Measurements from ENCODE around the gene RNF121. TPM values are rescaled to one million over a fixed set of nuclear protein-coding genes. Genes with fewer than 3 reads are reported as not detected.
A peak's percentile ranks its signal among the peaks of the same experiment; 100 is the strongest.

RNF121 gene
- total RNA-seq, 6 donors from 2014 or later, result 16.0 to 112 (median 28.3) TPM

GRCh38 chr11:71949034-71949433 lies 20.2 kb downstream of the RNF121 start:
- no peak for TF ChIP-seq POLR2A (IDR thresholded peaks at IDR 0.05)
- TF ChIP-seq, protein P1, sequence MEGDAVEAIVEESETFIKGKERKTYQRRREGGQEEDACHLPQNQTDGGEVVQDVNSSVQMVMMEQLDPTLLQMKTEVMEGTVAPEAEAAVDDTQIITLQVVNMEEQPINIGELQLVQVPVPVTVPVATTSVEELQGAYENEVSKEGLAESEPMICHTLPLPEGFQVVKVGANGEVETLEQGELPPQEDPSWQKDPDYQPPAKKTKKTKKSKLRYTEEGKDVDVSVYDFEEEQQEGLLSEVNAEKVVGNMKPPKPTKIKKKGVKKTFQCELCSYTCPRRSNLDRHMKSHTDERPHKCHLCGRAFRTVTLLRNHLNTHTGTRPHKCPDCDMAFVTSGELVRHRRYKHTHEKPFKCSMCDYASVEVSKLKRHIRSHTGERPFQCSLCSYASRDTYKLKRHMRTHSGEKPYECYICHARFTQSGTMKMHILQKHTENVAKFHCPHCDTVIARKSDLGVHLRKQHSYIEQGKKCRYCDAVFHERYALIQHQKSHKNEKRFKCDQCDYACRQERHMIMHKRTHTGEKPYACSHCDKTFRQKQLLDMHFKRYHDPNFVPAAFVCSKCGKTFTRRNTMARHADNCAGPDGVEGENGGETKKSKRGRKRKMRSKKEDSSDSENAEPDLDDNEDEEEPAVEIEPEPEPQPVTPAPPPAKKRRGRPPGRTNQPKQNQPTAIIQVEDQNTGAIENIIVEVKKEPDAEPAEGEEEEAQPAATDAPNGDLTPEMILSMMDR (IDR thresholded peaks at IDR 0.05), result no peak
- TF ChIP-seq POLR2AphosphoS5 (IDR thresholded peaks at IDR 0.05), result no peak
- no peak for TF ChIP-seq EP300 (IDR thresholded peaks at IDR 0.05)
- Histone ChIP-seq H3K4me1 (peaks cover 0 to 9% (median 3%) of the 10 kb centered on the region in 4 donors), H3K36me3 (peaks cover 0 to 3% (median 0%) of the 10 kb centered on the region in 4 donors), H3K27ac (no peak overlapping the region), H3K9me3 (no peaks in the 10 kb centered on the region), H3K4me3 (no peak overlapping the region), H3K27me3 (no peaks in the 10 kb centered on the region)
- DNase-seq (no peak), ATAC-seq (ENCODE audit: low FRiP score in 2 of 2) (no peak)
- 73 to 74% methylated on average over 6 of the region's 6 CpGs for WGBS, 2 donors

- Histone ChIP-seq H3K27me3 (no peaks in the 10 kb centered on the region), H3K4me1 (peaks cover 0 to 7% (median 2%) of the 10 kb centered on the region in 4 donors), H3K4me3 (no peak overlapping the region), H3K27ac (no peak overlapping the region), H3K9me3 (no peaks in the 10 kb centered on the region), H3K36me3 (no peaks in the 10 kb centered on the region)
- DNase-seq (no peak), ATAC-seq (ENCODE audit: low FRiP score in 2 of 2) (no peak)
- WGBS, 2 donors, result 81 to 89% methylated on average over 4 of the region's 4 CpGs
- TF ChIP-seq, protein P1 (IDR thresholded peaks at IDR 0.05), result no peak
- TF ChIP-seq POLR2AphosphoS5 (IDR thresholded peaks at IDR 0.05), result no peak
- no peak for TF ChIP-seq POLR2A (IDR thresholded peaks at IDR 0.05)
- no peak for TF ChIP-seq EP300 (IDR thresholded peaks at IDR 0.05)
Measured at GRCh38 chr11:71951741-71952310, 23.0 kb downstream of the RNF121 start.

GRCh38 chr11:71955898-71956456 lies 27.1 kb downstream of the RNF121 start:
- H3K27ac ChIP-seq, result no peak overlapping the region
- peaks cover 0 to 11% (median 5%) of the 10 kb centered on the region in 4 donors for H3K36me3 ChIP-seq
- ATAC-seq (ENCODE audit: low FRiP score in 2 of 2) (no peak), DNase-seq (no peak)
- TF ChIP-seq, protein P1 (IDR thresholded peaks at IDR 0.05), result no peak
- TF ChIP-seq POLR2A (IDR thresholded peaks at IDR 0.05), result no peak
- TF ChIP-seq EP300 (IDR thresholded peaks at IDR 0.05), result no peak
- H3K4me3 ChIP-seq, result no peak overlapping the region
- WGBS, 2 donors, result 59 to 60% methylated on average over 3 of the region's 3 CpGs
- no peaks in the 10 kb centered on the region for H3K4me1 ChIP-seq
- no peaks in the 10 kb centered on the region for H3K9me3 ChIP-seq
- no peaks in the 10 kb centered on the region for H3K27me3 ChIP-seq

DNA sequence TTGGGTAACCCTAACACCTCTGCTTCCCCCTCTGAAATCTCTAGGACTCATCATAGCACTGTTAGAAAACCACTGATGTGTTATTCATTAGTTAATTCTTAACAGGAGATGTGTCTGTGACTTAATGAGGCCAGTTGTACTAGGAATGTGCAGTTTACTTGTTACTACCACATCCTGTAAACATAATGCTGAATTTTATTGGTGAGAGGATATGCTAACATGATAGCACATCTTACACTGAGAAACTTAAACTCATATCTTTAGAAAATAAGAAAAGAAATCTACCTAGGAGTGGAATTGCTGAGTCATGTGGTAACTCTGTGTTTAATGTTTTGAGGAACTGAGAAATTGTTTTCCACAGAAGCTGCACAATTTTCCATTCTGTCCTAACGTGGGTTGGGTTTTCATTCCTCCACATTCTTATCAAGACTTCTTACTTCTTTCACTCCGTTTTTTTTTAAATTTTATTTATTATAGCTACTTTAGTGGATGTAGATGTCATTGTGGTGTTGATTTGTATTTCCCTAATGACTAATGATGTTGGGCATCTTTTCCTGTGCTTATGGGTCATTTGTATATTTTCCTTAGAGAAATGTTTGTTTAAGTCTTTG lies 33.7 kb downstream of the RNF121 start:
- no peak for ATAC-seq (ENCODE audit: low FRiP score in 2 of 2)
- no peaks in the 10 kb centered on the region for H3K4me1 ChIP-seq
- H3K27ac ChIP-seq, result peak overlapping the region in 1 of 4 donors; percentile 35
- no peak for DNase-seq
- no peak for TF ChIP-seq POLR2A (IDR thresholded peaks at IDR 0.05)
- 45 to 46% methylated on average over 2 of the region's 2 CpGs for WGBS, 2 donors
- no peaks in the 10 kb centered on the region for H3K27me3 ChIP-seq
- H3K4me3 ChIP-seq, result no peak overlapping the region
- peaks cover 0 to 29% (median 9%) of the 10 kb centered on the region in 4 donors for H3K36me3 ChIP-seq
- peaks cover 0 to 3% (median 0%) of the 10 kb centered on the region in 4 donors for H3K9me3 ChIP-seq

GRCh38 chr11:71963468-71963867 lies 34.6 kb downstream of the RNF121 start:
- TF ChIP-seq POLR2A (IDR thresholded peaks at IDR 0.05) (no peak), EP300 (IDR thresholded peaks at IDR 0.05) (no peak), POLR2AphosphoS5 (IDR thresholded peaks at IDR 0.05) (no peak)
- TF ChIP-seq, protein P1 (IDR thresholded peaks at IDR 0.05), result no peak
- no peaks in the 10 kb centered on the region for H3K4me1 ChIP-seq
- ATAC-seq (ENCODE audit: low FRiP score in 2 of 2) (no peak), DNase-seq (no peak)
- H3K36me3 ChIP-seq, result peaks cover 0 to 29% (median 9%) of the 10 kb centered on the region in 4 donors
- 95 to 97% methylated on average over 8 of the region's 8 CpGs for WGBS, 2 donors
- peaks cover 0 to 3% (median 0%) of the 10 kb centered on the region in 4 donors for H3K9me3 ChIP-seq
- H3K27me3 ChIP-seq, result no peaks in the 10 kb centered on the region
- H3K27ac ChIP-seq, result no peak overlapping the region
- H3K4me3 ChIP-seq, result no peak overlapping the region

Measured in upper lobe of left lung (tissue), 6 donors.